PFSK-1 (cell line): Measurements from ENCODE around the gene TTLL6.

Experiments
- FOXP2 ChIP-seq: optimal IDR thresholded peaks from 2 replicates; pipeline ENCODE3; 2011; ENCODE audit warnings: borderline replicate concordance, control low read depth, inconsistent platforms; ENCODE audit not compliant: insufficient read depth; ENCODE audit errors: extremely low read length, extremely low read depth
- POLR2AphosphoS5 ChIP-seq: IDR thresholded peaks from 2 replicates; pipeline ENCODE4 v1.6.1; 2012; ENCODE audit warnings: low read depth, mild to moderate bottlenecking, control low read depth, low read length, moderate library complexity
- SIN3A ChIP-seq: IDR thresholded peaks from 2 replicates; pipeline ENCODE4 v1.6.1; 2012; ENCODE audit warnings: mild to moderate bottlenecking, low read length, moderate library complexity, borderline replicate concordance; ENCODE audit not compliant: insufficient read depth
- TAF1 ChIP-seq: IDR thresholded peaks from 2 replicates; pipeline ENCODE4 v1.6.1; 2012; ENCODE audit warnings: low read length, control low read depth, borderline replicate concordance; ENCODE audit not compliant: insufficient read depth
- TF ChIP-seq, protein P1 (sequence below), 2 experiments: IDR thresholded peaks; 2 replicates each; pipeline versions ENCODE4 v1.6.1 to v1.8.0; 2011 to 2012; ENCODE audit warnings: low read depth in 2 of 2, low read length in 2 of 2, control low read depth in 1 of 2, inconsistent platforms in 1 of 2, mild to moderate bottlenecking in 1 of 2, moderate library complexity in 1 of 2; ENCODE audit not compliant: insufficient read depth in 1 of 2

The TTLL6 gene

DNA sequence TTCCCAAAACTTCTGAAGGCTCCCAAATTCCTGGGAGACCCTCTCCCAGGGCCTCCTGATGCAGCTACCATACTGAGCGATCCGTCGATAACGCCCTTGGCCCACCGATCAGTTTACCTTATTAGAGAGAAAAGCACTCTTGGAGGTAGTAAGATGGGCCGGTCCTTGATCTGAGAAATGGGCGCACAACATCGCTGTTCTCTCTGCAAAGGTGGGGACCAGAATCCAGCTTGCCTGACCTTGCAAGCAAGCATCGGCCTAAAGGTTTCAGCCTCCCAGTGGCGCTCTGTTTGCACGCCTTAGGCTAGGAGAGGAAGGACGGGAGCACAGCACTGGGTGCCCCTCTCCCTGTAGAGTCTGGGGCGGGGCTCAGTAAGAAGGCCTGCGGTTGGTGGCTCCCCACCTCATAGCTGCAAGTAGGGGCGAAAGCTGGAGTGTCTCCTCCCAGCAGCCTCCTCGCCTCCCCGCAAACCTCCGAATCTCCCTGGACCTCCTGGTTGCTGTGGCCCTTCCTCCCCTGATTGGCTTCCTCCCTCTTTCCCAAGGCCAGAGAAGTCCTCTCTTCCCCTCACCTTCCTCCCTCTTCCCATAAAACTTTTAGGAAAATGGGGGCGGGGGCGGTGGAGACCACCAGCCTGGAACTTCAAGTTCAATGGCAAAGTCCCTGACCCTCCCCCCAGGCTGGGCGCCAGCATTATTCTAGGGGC, 94.7 kb downstream of the TTLL6 start, which contains the start of gene PRAC1:
Gene PRAC1, minus strand, starts transcription at position 318 of the 707 bp plus-strand sequence. Its CDS starts 126 bp downstream, at position 192.
- TF ChIP-seq SIN3A (no peak), FOXP2 (no peak), POLR2AphosphoS5 (no peak), TAF1 (no peak)
- TF ChIP-seq, protein P1, sequence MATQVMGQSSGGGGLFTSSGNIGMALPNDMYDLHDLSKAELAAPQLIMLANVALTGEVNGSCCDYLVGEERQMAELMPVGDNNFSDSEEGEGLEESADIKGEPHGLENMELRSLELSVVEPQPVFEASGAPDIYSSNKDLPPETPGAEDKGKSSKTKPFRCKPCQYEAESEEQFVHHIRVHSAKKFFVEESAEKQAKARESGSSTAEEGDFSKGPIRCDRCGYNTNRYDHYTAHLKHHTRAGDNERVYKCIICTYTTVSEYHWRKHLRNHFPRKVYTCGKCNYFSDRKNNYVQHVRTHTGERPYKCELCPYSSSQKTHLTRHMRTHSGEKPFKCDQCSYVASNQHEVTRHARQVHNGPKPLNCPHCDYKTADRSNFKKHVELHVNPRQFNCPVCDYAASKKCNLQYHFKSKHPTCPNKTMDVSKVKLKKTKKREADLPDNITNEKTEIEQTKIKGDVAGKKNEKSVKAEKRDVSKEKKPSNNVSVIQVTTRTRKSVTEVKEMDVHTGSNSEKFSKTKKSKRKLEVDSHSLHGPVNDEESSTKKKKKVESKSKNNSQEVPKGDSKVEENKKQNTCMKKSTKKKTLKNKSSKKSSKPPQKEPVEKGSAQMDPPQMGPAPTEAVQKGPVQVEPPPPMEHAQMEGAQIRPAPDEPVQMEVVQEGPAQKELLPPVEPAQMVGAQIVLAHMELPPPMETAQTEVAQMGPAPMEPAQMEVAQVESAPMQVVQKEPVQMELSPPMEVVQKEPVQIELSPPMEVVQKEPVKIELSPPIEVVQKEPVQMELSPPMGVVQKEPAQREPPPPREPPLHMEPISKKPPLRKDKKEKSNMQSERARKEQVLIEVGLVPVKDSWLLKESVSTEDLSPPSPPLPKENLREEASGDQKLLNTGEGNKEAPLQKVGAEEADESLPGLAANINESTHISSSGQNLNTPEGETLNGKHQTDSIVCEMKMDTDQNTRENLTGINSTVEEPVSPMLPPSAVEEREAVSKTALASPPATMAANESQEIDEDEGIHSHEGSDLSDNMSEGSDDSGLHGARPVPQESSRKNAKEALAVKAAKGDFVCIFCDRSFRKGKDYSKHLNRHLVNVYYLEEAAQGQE (IDR thresholded peaks at IDR 0.05; ENCODE audit: insufficient read depth in 1 of 2, low read depth in 2 of 2, low read length in 2 of 2): no peak

DNA sequence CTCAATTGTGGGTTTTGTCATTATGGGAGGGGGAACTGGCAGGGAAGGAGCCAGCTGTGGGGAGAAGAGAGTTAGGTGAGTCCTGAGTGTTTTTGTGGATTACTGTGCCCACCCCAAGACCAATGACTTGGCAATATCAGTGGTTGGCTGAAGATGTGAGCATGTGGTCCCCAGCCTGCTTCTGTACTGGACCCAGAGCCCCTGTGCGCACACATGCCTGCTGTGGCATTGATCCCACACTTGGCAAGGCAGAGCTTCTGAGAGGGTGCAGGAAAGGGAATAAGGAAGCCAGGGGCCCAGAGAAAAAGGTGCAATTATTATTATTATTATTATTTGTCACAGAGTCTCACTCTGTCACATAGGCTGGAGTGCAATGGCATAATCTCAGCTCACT, 96.0 kb downstream of the TTLL6 start:
- no peak for TF ChIP-seq FOXP2
- no peak for TF ChIP-seq TAF1

DNA sequence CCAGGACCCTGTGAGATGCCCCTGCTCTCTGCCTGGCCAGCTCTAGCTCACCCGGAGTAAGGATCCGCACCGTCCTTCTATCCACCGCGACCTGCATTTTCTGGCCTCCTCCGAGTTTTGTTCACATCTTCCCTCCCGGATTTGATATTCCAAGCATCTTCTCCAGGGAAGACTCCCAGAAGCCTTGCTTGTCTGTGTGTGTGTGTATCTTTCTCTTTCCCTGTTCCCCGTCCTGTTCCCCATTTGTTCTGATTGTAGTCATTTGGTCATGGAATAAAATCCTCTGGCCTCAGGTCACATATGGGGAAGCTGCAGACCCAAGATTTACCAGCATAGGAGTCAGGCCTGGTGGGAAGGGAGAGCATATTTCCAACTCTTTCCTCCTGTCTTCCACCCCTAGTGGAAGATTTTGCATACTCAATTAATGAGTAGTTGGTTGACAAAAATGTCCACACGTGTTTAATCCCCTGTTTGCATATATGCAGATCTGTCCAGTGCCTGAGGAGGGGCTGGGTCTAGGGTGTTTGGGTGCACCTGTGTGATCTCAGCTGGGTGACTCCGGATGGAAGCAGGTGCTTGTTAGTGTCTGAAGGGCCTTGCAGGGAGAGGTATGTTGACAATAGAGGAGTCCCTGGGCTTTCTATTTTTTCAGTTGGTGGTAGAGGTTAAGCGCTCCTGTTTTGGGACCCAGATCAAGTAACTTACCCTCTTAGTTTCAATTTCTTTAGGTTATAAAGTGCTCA, 96.6 kb downstream of the TTLL6 start:
- no peak for TF ChIP-seq SIN3A
- TF ChIP-seq, protein P1 (IDR thresholded peaks at IDR 0.05; ENCODE audit: insufficient read depth in 1 of 2, low read depth in 2 of 2, low read length in 2 of 2): no peak
- TF ChIP-seq POLR2AphosphoS5: no peak
- no peak for TF ChIP-seq TAF1
- TF ChIP-seq FOXP2: no peak

DNA sequence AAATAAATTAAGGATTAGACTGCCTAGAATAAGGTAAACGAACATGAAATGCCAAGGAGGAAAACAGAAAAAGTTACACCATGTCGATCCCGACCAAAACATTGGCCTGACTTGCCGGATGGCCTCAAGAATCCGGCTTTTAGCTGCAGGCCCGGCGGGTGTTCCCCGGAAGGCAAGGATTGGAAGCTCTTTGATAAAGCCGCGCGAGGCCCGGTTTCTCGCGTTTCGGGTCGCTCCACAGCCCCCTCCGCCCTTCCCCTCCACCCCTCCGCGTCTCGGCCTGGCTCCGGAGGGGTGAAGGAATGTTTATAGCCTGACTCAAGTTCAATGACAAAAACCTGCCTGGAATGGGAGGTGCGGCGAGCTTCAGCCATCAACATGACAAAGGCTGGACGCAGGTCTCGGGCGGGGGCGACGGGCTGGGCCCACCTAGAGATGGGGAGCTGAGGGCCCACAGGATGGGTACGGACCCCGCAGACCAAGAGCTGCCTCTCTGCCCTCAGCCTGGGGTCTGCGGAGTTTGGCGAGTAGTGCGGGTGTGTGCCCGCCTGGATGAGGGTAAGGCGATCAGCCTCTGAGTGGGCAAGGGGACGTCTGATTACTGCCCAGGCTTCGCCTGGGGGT, 97.3 kb downstream of the TTLL6 start:
- no peak for TF ChIP-seq SIN3A
- TF ChIP-seq FOXP2: no peak
- no peak for TF ChIP-seq TAF1
- no peak for TF ChIP-seq POLR2AphosphoS5
- TF ChIP-seq, protein P1 (IDR thresholded peaks at IDR 0.05; ENCODE audit: insufficient read depth in 1 of 2, low read depth in 2 of 2, low read length in 2 of 2): no peak

DNA sequence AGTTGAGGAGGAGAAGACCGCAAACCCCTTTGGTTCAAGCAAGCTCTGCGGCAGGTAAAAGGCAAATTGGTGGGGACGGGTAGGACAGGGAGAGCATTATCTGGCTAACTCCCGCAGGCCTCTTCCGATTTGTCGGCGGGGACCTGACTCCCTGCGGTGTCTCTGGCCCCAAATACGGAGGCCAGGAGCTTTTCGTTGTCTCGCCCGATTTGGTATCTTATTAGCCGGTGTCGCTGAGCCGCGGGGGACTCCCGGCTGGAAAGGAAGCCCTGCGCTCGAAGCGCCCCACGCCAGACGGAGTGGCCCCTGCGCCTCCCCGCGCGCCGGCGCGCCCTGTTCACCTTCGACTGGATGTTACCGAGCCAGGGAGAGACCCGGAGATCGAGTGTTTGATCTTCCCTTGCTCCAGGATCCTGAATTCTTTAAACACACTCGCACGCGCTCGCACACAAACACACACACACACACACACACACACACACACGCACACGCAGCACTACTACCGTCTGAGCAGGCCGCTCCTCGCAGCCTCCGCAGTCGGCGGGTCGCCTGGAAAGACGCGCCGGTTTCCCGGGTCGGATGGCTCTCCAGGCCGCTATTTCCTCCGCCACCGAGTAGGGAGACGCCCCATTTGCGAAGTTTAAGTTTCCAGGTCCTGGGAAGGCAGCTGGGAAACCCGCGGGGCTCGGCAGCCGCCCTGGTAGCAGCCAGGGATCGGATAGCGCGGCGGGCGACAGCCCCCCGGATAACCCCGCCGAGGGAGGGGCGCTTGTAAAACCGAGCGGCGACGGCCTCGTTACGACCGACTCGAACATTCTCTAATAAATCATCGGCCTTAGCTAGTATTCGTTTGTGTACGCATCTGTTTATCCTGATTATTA, 98.0 kb downstream of the TTLL6 start:
- TF ChIP-seq, protein P1 (IDR thresholded peaks at IDR 0.05; ENCODE audit: insufficient read depth in 1 of 2, low read depth in 2 of 2, low read length in 2 of 2): no peak
- TF ChIP-seq POLR2AphosphoS5 (no peak), SIN3A (no peak), FOXP2 (no peak), TAF1 (no peak)
